Activated effector memory CD4-positive, alpha-beta T cell treated with anti-CD3 and anti-CD28 coated beads, Interleukin-2, amount 50 U/mL, for 16 hours (primary cell): ENCODE data around the gene GLYR1.

Source experiments
- DNase-seq: peaks from one replicate; pipeline ENCODE4 v3.0.0-alpha.2; 2020

The GLYR1 gene

DNA sequence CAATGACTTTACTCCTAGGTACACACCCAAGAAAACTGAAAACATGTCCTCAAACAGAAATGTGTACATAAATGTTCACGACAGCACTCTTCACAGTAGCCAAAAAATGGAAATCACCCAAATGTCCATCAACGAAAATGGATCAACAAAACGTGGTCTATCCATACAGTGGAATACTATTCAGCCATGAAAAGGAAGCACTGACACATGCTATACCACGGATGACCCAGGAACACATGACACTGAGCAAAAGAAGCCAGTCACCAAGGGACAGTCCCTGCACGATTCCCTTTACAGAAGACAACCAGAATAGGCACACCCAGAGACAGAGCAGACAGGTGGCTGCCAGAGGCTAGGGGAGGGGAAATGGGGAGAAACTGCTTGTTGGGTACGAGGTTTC is 91.4 kb downstream of the GLYR1 start:
- DNase-seq = no peak

DNA sequence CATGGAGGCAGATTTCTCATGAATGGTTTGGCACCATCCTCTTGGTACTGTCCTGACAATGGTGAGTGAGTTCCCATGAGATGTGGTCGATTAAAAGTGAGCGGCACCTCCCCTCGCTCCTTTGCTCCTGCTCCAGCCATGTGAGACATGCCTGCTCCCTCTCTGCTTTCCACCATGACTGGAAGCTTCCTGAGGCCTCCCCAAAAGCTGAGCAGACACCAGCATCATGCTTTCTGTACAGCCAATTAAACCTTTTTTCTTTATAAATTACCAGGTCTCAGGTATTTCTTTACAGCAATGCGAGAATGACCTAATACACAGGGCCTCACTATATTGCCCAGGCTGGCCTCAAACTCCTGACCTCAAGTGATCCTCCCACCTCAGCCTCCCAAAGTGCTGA is 92.2 kb downstream of the GLYR1 start:
- no peak for DNase-seq

DNA sequence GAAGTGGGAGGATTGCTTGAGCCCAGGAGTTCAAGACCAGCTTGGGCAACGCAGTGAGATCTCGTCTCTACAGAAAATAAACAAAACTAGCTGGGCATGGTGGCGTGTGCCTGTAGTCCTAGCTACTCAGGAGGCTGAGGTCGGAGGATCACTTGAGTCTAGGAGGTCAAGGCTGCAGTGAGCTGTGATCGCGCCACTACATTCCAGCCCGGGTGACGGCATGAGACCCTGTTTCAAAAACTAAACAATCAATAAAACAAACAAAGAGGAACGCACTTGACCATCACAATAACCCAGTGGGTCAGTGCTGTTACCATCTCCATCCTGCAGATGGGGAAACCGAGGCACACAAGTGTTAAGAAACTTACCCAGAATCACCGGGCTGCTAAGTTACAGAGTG is 93.9 kb downstream of the GLYR1 start:
- DNase-seq = no peak
